K562 treated with DMSO at 1 percent for 48 hours (cell line): ENCODE data around the gene KIF1C. TPM values are rescaled to one million over a fixed set of nuclear protein-coding genes. Genes with fewer than 3 reads are reported as not detected.

Experiments
- total RNA-seq: library from RNA; unstranded; fragments of 300-600 nt; gene quantifications from 2 replicates; pipeline ENCODE4 v1.2.3, GENCODE V29; 2022; ENCODE audit warnings: low replicate concordance; ENCODE audit errors: extremely low read depth

Gene KIF1C
- total RNA-seq: not detected in 2 replicates

DNA sequence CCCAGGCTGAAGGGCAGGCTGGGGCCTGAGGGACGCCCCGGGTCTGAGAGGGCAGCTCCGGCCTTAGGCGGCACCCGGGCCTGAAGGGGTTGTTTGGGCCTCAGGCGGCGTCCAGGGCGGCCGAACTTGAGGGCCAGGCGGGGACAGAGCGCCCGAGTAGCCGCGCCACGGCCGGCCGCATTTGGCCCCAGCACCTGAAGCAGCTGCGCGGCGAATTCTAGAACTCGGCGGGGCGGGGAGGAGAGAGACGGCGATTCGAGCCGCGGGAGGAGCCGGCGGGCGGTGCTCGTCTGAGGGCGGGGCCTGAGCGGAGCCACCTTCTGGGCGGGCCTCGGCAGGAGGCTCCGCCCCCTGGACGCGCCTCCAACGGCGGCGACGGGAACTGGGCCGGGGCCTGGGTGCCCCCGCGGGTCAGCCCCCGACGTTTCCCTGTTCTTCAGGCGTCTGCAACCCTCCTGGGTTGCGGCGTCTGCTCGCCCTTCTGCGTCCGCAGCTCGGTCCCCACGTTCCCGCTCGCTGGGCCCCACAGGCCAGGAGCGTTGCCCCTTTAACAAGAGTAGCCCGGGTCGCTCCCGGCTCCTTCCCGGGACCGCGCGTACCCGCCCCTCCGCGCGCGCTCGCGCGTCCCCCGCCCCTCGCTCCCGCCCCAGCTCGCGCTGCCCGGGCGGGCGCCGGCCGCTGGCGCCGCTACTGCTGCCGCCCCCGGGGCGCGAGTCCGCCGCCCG lies at the start of gene KIF1C, which contains the start of gene INCA1:
Gene KIF1C, plus strand, starts transcription at position 649 of the 725 bp plus-strand sequence. CDS start 2,297 bp downstream, outside the sequence.
Gene INCA1, minus strand, starts transcription at position 221 of the 725 bp plus-strand sequence. CDS start 3,085 bp downstream, outside the sequence.

DNA sequence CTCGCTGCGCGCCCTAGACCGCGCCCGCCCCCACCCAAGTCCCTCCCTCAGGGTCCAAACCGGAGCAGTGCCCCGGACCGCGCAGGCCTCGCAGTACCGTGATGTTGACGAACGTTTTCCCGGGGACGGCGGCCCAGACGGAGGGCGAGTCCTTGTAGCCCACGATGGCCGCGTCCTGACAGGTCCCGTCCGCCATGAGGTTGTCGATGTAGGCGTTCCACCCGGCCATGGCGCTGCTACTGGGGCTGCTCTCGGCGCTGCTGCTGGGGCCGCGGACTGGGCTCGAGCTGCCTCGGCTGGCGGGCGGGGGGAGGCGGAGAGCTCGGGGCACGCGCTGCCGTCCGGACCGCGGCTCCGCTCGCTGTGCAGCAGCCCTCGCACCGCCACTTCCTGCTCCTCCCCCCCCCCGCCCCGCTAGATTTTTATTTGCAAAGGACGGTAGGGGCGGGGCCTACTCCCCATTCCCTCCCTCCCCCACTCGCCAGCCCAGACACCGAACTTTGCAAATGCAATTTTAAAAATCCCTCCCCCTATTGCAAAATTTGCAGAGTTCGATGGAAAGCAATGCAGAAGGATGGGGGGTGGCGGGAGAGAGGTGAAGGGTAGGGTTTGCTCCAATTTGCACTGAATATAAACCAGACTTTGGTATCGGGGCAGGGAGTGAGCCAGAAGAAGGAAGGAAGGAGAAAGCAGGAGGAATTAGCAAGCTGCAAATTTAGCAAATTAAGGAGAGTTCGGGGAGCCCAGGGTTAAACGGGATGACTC lies 49.4 kb upstream of the KIF1C start, which contains the start of gene PFN1:
Gene PFN1, minus strand, starts transcription at position 365 of the 765 bp plus-strand sequence. Its CDS starts 136 bp downstream, at position 229.

DNA sequence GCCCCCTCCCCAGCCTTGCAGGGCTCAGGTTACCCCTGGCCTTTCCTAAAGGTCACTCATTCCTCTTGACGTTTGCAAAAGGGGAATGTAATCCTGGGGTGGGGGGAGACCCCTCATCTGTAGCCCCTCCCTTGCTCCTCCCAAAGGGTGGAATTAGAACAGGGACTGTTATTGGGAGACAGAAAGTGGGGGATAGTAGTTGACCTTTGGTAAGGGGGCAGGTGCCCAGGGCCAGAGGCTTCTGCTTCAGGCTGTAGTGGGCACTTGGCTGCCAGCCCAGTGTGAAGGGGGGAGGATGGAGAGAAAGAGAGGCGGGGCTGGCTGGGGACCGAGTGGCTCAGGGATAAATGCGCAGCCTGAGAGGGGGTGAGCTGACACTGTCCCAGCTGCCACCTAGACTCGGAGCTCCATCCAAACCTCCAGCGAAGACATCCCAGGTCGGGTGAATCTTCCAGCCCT lies 47.0 kb upstream of the KIF1C start, which contains the start of gene ENO3:
Gene ENO3, plus strand, starts transcription at position 374 of the 459 bp plus-strand sequence. CDS start 711 bp downstream, outside the sequence.

DNA sequence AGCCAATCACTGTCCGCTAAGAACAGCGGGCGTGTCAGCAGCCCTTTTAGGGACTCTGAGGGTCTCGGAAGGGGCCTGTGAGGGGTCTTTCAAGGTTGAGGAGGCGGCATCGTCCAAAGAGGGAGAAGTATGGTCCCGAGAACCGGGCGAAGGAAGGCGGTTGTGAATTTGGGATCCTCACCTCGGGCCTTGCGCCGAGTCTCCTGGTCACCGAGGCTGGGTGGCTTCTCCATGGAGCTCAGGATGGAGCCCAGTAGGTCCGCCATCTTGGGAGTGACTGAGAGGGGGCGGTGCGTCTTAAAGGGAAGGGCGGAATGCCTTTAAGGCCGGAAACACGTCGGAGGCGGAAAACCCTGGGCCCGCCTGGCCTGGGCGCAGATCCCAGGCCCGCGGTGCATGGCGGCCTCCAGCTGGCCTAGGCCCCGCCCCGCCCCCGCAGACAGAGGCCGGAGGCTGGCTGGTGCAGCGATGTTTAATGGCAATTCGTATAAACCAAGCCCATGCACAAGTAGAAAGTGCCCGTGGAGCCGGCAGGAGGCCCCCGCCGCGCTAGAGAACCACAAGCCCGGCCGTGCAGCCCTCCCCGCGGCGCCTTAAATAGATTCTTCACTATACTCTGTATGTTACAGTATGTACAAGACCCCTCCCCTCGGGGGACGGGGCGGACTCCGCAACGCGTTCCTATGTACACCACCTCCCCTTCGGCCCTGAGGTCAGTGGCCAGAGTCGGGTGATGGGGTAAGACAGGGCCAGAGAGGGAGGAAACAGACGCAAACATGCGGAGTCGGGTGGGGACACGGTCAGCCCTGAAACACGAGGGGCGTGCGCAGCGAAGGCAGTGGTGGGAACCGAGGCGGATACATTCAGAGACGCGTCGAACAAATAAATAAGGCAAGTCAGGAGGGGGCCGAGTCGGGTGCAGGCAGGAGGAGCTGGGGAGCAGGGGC lies 29.9 kb upstream of the KIF1C start, which contains the start of gene SPAG7:
Gene SPAG7, minus strand, starts transcription at position 279 of the 947 bp plus-strand sequence. Its CDS starts 13 bp downstream, at position 266.

DNA sequence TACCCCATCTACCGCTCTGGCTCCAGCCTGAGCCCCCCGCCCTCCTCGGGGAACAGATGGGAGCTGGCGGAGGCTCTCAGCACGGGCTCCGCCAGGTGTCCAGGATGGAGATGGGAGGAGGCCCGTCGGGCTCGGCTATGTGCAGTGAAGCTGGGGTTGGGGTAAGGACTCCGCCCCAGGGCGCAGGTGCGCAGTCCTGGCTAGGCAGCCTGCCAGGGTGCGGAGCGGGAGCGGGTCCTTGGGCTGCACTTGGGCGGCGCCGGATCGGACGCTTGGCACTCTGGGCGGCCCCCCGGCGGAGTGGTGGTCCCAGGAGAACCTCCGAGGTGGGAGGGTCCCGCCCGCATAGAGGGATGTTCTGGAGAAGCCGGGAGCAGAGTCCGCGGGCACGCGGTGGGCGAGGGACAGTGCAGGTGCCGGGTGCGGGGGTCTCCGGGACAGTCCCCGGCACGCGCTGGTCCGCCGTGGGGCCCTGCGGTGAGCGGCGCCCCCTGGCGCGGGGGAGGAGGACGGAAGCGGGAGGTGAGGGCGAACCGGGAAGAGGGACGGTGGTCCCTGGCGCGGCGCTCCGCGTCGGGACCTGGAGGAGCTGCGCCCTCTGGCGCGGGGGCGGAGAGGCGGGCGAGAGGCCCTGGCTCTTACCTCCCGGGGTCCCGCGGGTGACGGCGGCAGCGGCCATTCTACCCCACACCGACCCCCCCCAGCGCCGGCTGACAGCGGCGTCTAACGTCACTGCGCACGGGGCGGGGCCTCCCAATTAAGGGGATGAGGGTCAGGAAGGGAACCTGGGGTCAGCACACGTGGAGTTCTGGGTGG lies 10.6 kb upstream of the KIF1C start, which contains the start of gene CAMTA2:
Gene CAMTA2, minus strand, starts transcription at position 725 of the 816 bp plus-strand sequence. CDS start 1,453 bp downstream, outside the sequence.

DNA sequence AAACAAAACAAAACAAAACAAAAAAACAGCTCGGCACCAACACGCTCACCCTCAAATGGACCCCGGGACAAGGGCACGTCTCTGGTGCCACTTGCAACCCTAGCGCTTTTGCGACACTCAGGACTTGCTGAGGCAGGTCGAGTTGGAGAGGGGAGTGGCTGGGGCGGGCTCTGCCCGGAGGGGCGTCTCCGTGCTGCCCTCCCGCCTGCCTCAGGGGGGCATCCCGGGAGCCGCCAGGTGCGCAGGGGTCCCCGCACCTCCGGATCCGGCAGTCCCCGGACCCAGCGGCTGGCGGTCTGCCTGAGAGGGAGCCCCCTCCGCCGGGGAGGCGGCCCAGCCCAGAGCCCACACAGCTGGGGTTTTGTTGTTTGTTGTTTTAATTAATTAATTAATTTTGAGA lies 37.6 kb downstream of the KIF1C start, which contains the start of gene SLC52A1:
Gene SLC52A1, minus strand, starts transcription at position 112 of the 400 bp plus-strand sequence. CDS start 820 bp downstream, outside the sequence.

Other genes with a start within 250 kb of the KIF1C start
- not detected in 2 replicates for gene TM4SF5, start 226.1 kb upstream of the KIF1C start, total RNA-seq
- gene VMO1, start 211.6 kb upstream of the KIF1C start, total RNA-seq: not detected in 2 replicates
- not detected in 2 replicates for gene GLTPD2, start 209.0 kb upstream of the KIF1C start, total RNA-seq
- not detected in 2 replicates for gene PSMB6, start 201.8 kb upstream of the KIF1C start, total RNA-seq
- not detected in 2 replicates for gene PLD2, start 190.8 kb upstream of the KIF1C start, total RNA-seq
- not detected in 2 replicates for gene MINK1, start 164.6 kb upstream of the KIF1C start, total RNA-seq
- not detected in 2 replicates for gene C17orf107, start 98.4 kb upstream of the KIF1C start, total RNA-seq
- not detected in 2 replicates for gene CHRNE, start 94.9 kb upstream of the KIF1C start, total RNA-seq
- not detected in 2 replicates for gene GP1BA, start 65.7 kb upstream of the KIF1C start, total RNA-seq
- gene SLC25A11, start 57.9 kb upstream of the KIF1C start, total RNA-seq: not detected in 2 replicates
- not detected in 2 replicates for gene RNF167, start 57.7 kb upstream of the KIF1C start, total RNA-seq
- not detected in 2 replicates for gene PFN1, start 49.4 kb upstream of the KIF1C start, total RNA-seq
- gene ENO3, start 46.8 kb upstream of the KIF1C start, total RNA-seq: not detected in 2 replicates
- gene SPAG7, start 30.1 kb upstream of the KIF1C start, total RNA-seq: not detected in 2 replicates
- gene CAMTA2, start 10.3 kb upstream of the KIF1C start, total RNA-seq: not detected in 2 replicates
- gene INCA1, start 428 bp upstream of the KIF1C start, total RNA-seq: not detected in 2 replicates
- gene SLC52A1, start 37.5 kb downstream of the KIF1C start, total RNA-seq: not detected in 2 replicates
- not detected in 2 replicates for gene ZFP3, start 80.5 kb downstream of the KIF1C start, total RNA-seq
- not detected in 2 replicates for gene ZNF232, start 113.9 kb downstream of the KIF1C start, total RNA-seq
- gene USP6, start 118.1 kb downstream of the KIF1C start, total RNA-seq: not detected in 2 replicates
- not detected in 2 replicates for gene ZNF594, start 193.9 kb downstream of the KIF1C start, total RNA-seq
- gene SCIMP, start 236.9 kb downstream of the KIF1C start, total RNA-seq: not detected in 2 replicates